Central memory CD8-positive, alpha-beta T cell (primary cell): ENCODE measurements around the gene GCLM.

ENCODE experiments used
- ATAC-seq: fragments of 150-1000 bp; cut with Tn5 transposase; replicated peaks from 2 replicates; pipeline ENCODE4 v1.10.0; 2022; ENCODE audit warnings: mild to moderate bottlenecking, moderate FRiP score, moderate number of reproducible peaks; ENCODE audit not compliant: poor library complexity, severe bottlenecking; ENCODE audit errors: extremely low read depth
- DNase-seq, 2 donors: peaks; one replicate each; pipeline ENCODE4 v3.0.0; 2021; ENCODE audit warnings: low spot score in 2 of 2
- H3K27ac Mint-ChIP-seq: one replicate; pipeline ENCODE4 v1.8.0; 2022; ENCODE audit warnings: low read depth, mild to moderate bottlenecking, moderate library complexity, mixed read lengths
- H3K27me3 Mint-ChIP-seq: one replicate; pipeline ENCODE4 v1.8.0; 2022; ENCODE audit warnings: mixed read lengths
- H3K36me3 Mint-ChIP-seq: one replicate; pipeline ENCODE4 v1.8.0; 2022; ENCODE audit warnings: mild to moderate bottlenecking, moderate library complexity, mixed read lengths; ENCODE audit not compliant: insufficient read depth
- H3K4me1 Mint-ChIP-seq: one replicate; pipeline ENCODE4 v1.8.0; 2022; ENCODE audit warnings: mixed read lengths
- H3K4me3 Mint-ChIP-seq: one replicate; pipeline ENCODE4 v1.8.0; 2022; ENCODE audit warnings: mild to moderate bottlenecking, moderate library complexity, mixed read lengths
- H3K9me3 Mint-ChIP-seq: one replicate; pipeline ENCODE4 v1.8.0; 2022; ENCODE audit warnings: mixed read lengths

Gene GCLM

DNA sequence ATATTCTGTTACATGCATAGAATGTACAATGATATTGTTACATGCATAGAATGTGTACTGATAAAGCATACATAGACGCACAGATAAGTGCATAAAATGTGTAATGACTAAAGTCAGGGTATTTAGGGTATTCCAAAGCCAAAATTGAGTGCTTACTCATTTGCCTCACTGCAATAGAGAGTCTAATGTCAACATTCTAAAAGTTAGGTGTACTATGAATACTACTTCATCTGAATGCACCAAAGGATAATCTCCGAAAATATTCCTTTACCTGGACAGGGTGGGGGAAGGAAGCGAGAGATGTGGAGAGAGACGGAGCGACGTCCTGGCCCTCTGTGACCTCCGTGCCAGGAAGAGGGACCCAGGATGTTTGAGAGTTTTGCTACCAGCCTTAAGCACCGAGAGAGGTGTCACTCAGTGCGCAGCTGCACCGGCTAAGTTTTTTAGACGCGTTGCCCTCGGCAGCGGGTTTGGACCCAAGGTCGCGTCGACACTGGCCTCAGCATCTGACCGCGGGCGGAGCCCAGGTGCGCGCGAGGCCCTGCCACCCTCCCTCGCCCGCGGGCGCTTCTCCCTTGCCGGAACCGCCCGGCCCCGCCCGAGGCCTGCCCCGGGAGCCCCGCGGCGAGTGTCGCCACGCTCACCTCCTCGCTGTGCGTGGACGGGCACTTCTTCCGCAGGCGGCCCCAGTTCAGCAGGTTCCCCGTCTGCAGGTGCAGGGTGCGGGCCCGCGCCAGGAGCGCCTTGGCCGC lies 660 bp downstream of the GCLM start:
- peak overlapping the region; percentile 81 for H3K4me3 Mint-ChIP-seq
- no peaks in the 10 kb centered on the region for H3K27me3 Mint-ChIP-seq
- peak; percentile 30 to 31 for DNase-seq
- H3K9me3 Mint-ChIP-seq, result no peaks in the 10 kb centered on the region
- H3K4me1 Mint-ChIP-seq, result peaks cover 41% of the 10 kb centered on the region
- H3K36me3 Mint-ChIP-seq, result peaks cover 7% of the 10 kb centered on the region
- H3K27ac Mint-ChIP-seq, result peak overlapping the region; percentile 47
- peak; percentile 60 for ATAC-seq

GRCh38 chr1:93907718-93908117 lies 1.5 kb downstream of the GCLM start:
- peaks cover 41% of the 10 kb centered on the region for H3K4me1 Mint-ChIP-seq
- ATAC-seq (no peak), DNase-seq (no peak)
- H3K27me3 Mint-ChIP-seq, result no peaks in the 10 kb centered on the region
- peaks cover 7% of the 10 kb centered on the region for H3K36me3 Mint-ChIP-seq
- no peaks in the 10 kb centered on the region for H3K9me3 Mint-ChIP-seq
- H3K4me3 Mint-ChIP-seq, result peak overlapping the region; percentile 72
- H3K27ac Mint-ChIP-seq, result no peak overlapping the region

DNA sequence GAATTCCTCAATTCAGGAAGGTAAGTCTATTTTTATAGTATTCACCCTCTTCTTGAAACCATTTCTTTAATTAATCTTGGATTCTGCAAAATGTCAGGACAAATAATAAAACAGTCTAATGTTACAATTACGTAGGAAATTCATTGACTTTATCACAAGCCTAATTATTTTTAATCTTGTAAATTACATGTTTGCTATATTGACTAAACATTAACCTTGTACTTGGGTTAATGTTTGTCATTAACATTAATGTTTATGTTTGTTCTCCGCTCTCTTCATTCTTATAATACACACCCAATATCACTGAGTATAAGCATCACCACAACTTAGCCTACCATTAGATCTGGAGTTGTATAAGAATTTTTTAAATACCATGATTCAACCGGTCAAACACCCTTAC lies 2.8 kb downstream of the GCLM start:
- no peaks in the 10 kb centered on the region for H3K9me3 Mint-ChIP-seq
- no peak for DNase-seq
- no peak overlapping the region for H3K27ac Mint-ChIP-seq
- no peak overlapping the region for H3K4me3 Mint-ChIP-seq
- H3K27me3 Mint-ChIP-seq, result no peaks in the 10 kb centered on the region
- peaks cover 41% of the 10 kb centered on the region for H3K4me1 Mint-ChIP-seq
- H3K36me3 Mint-ChIP-seq, result peaks cover 7% of the 10 kb centered on the region
- ATAC-seq, result no peak

DNA sequence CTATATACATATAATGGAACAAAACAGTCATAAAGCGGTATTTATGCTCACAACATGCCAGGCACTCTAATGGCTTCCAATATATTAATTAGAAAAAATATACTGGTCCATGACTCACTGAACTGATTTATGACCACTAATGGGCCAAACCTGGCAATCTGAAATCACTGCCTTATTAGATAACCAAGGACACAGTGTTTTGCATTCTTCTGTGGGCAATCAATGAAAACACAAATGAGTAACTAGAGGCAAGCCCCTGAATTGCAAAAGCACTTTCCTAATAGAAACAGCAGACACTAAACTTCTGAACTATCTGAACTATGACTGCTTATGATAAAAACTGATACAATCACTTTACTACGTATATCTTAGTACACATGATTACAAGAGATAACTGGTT lies 3.5 kb downstream of the GCLM start:
- H3K36me3 Mint-ChIP-seq, result peaks cover 11% of the 10 kb centered on the region
- no peaks in the 10 kb centered on the region for H3K9me3 Mint-ChIP-seq
- H3K27me3 Mint-ChIP-seq, result no peaks in the 10 kb centered on the region
- H3K4me3 Mint-ChIP-seq, result no peak overlapping the region
- no peak for ATAC-seq
- H3K4me1 Mint-ChIP-seq, result peaks cover 41% of the 10 kb centered on the region
- no peak for DNase-seq
- H3K27ac Mint-ChIP-seq, result no peak overlapping the region

DNA sequence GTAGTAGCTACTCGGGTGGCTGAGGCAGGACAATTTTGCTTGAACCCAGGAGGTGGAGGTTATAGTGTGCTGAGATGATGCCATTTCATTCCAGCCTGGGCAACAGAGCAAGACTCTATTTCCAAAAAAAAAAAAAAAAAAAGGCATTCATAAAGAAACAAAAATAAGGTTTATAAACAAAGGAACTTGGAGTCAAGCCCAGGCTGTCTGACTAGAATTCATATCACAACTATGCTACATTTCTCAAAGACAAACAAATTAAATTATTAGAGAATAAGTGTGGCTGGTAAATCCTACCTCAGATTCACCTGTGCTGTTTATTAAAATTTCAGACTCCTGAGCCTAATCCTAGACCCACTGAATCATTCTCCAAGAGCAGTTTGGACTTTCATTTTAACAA lies 4.2 kb downstream of the GCLM start:
- Mint-ChIP-seq H3K27ac (peak overlapping the region; percentile 35), H3K4me3 (no peak overlapping the region), H3K36me3 (peaks cover 11% of the 10 kb centered on the region), H3K27me3 (no peaks in the 10 kb centered on the region), H3K9me3 (no peaks in the 10 kb centered on the region), H3K4me1 (peaks cover 40% of the 10 kb centered on the region)
- no peak for ATAC-seq
- DNase-seq, result no peak

- no peaks in the 10 kb centered on the region for H3K27me3 Mint-ChIP-seq
- H3K9me3 Mint-ChIP-seq, result no peaks in the 10 kb centered on the region
- H3K4me3 Mint-ChIP-seq, result peak overlapping the region; percentile 56
- peak overlapping the region; percentile 35 for H3K27ac Mint-ChIP-seq
- peaks cover 34% of the 10 kb centered on the region for H3K4me1 Mint-ChIP-seq
- peak; percentile 41 for ATAC-seq
- no peak for DNase-seq
- peaks cover 9% of the 10 kb centered on the region for H3K36me3 Mint-ChIP-seq
Observed at GRCh38 chr1:93904228-93904627, 5.0 kb downstream of the GCLM start.

GRCh38 chr1:93900723-93901504 lies 8.3 kb downstream of the GCLM start:
- peak overlapping the region; percentile 6 for H3K27ac Mint-ChIP-seq
- no peak for DNase-seq

GRCh38 chr1:93899543-93900207 lies 9.6 kb downstream of the GCLM start:
- Mint-ChIP-seq H3K27me3 (no peaks in the 10 kb centered on the region), H3K9me3 (no peaks in the 10 kb centered on the region), H3K4me1 (peaks cover 11% of the 10 kb centered on the region), H3K36me3 (peaks cover 12% of the 10 kb centered on the region), H3K27ac (peak overlapping the region; percentile 16), H3K4me3 (no peak overlapping the region)
- ATAC-seq (no peak), DNase-seq (no peak)

More at GRCh38 chr1:93900723-93901504, 8.3 kb downstream of the GCLM start:
- Mint-ChIP-seq H3K27me3 (no peaks in the 10 kb centered on the region), H3K9me3 (no peaks in the 10 kb centered on the region), H3K4me3 (no peak overlapping the region), H3K4me1 (peaks cover 14% of the 10 kb centered on the region), H3K36me3 (peaks cover 6% of the 10 kb centered on the region)
- no peak for ATAC-seq

GRCh38 chr1:93888900-93889299 lies 20.3 kb downstream of the GCLM start:
- H3K9me3 Mint-ChIP-seq, result no peaks in the 10 kb centered on the region
- no peak overlapping the region for H3K4me3 Mint-ChIP-seq
- no peaks in the 10 kb centered on the region for H3K27me3 Mint-ChIP-seq
- H3K36me3 Mint-ChIP-seq, result peaks cover 20% of the 10 kb centered on the region
- H3K27ac Mint-ChIP-seq, result no peak overlapping the region
- ATAC-seq (no peak), DNase-seq (no peak)
- H3K4me1 Mint-ChIP-seq, result peaks cover 6% of the 10 kb centered on the region

DNA sequence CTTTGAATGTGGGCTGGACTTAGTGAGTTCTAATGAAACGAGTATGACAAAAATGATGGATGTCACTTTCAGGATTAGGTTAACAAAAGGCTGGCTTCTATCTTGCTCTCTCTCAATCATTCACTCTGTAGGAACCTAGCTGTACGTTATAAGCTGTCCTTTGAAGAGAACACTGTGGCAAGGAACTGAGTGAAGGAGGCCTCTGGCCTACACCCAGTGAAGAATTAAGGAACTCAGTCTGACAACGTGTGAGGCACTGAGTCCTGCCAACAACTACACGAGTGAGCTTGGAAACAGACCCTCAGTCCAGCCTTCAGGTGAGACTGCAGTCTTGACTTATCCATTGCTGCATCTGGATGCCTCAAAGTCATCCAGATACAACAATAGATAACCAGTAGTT lies 27.0 kb downstream of the GCLM start:
- Mint-ChIP-seq H3K9me3 (no peaks in the 10 kb centered on the region), H3K36me3 (peaks cover 20% of the 10 kb centered on the region), H3K27me3 (no peaks in the 10 kb centered on the region), H3K4me1 (peaks cover 17% of the 10 kb centered on the region), H3K27ac (no peak overlapping the region), H3K4me3 (no peak overlapping the region)
- ATAC-seq (no peak), DNase-seq (no peak)

GRCh38 chr1:93880731-93881130 lies 28.5 kb downstream of the GCLM start:
- Mint-ChIP-seq H3K4me3 (no peak overlapping the region), H3K27ac (no peak overlapping the region)
- DNase-seq, result no peak

GRCh38 chr1:93878889-93879586 lies 30.2 kb downstream of the GCLM start, which contains the start of gene DNTTIP2:
TSS of gene DNTTIP2 (minus strand) at chr1:93879206. CDS start at chr1:93879148, 58 bp downstream.
- Mint-ChIP-seq H3K36me3 (peaks cover 43% of the 10 kb centered on the region), H3K4me1 (peaks cover 42% of the 10 kb centered on the region), H3K27me3 (no peaks in the 10 kb centered on the region), H3K27ac (peak within 1 kb of the TSS; percentile 100), H3K9me3 (no peaks in the 10 kb centered on the region), H3K4me3 (peak within 1 kb of the TSS; percentile 96)
- DNase-seq (peak; percentile 76 to 82), ATAC-seq (peak; percentile 91)

More at GRCh38 chr1:93880731-93881130, 28.5 kb downstream of the GCLM start:
- ATAC-seq, result no peak
- Mint-ChIP-seq H3K36me3 (peaks cover 30% of the 10 kb centered on the region), H3K27me3 (no peaks in the 10 kb centered on the region), H3K9me3 (no peaks in the 10 kb centered on the region), H3K4me1 (peaks cover 30% of the 10 kb centered on the region)
